Activated CD4-positive, alpha-beta T cell treated with anti-CD3 and anti-CD28 coated beads, Interleukin-2, amount 50 U/mL, for 24 hours (primary cell): ENCODE measurements around the gene PPY.
"Not testable (repeated sequence)": the region's sequence is repeated elsewhere in the genome, so short reads cannot be mapped to it uniquely, and the experiment has no call there.

Experiments used
- DNase-seq, 2 donors: peaks; one replicate each; pipeline ENCODE4 v3.0.0-alpha.2; 2020; ENCODE audit warnings: low read depth in 1 of 2, low spot score in 1 of 2

Gene PPY

GRCh38 chr17:43966276-43966675 lies 24.0 kb upstream of the PPY start:
- no peak for DNase-seq

- no peak for DNase-seq
These were observed 20.2 kb upstream of the PPY start for GRCh38 chr17:43962479-43962878.

- no peak for DNase-seq
These were observed 19.7 kb upstream of the PPY start for GRCh38 chr17:43961954-43962353.

GRCh38 chr17:43961292-43961691 lies 19.0 kb upstream of the PPY start:
- DNase-seq: not testable (repeated sequence)

GRCh38 chr17:43958748-43959352 lies 16.6 kb upstream of the PPY start:
- DNase-seq: no peak

- DNase-seq: no peak
These were observed 13.9 kb upstream of the PPY start for GRCh38 chr17:43956222-43956621.

GRCh38 chr17:43953746-43954145 lies 11.5 kb upstream of the PPY start, which contains the start of gene PYY:
PYY (minus strand) TSS chr17:43953940; CDS start chr17:43953483, 457 bp downstream.
- no peak for DNase-seq

GRCh38 chr17:43952724-43953666 lies 10.7 kb upstream of the PPY start:
- DNase-seq: no peak

- no peak for DNase-seq
These were observed 10.1 kb upstream of the PPY start for GRCh38 chr17:43952351-43952723.

GRCh38 chr17:43951750-43952149 lies 9.5 kb upstream of the PPY start:
- DNase-seq: no peak

- no peak for DNase-seq
These were observed 8.3 kb upstream of the PPY start for GRCh38 chr17:43950554-43950953.

GRCh38 chr17:43949781-43950180 lies 7.5 kb upstream of the PPY start:
- DNase-seq: no peak

GRCh38 chr17:43946781-43947180 lies 4.5 kb upstream of the PPY start:
- DNase-seq: no peak

- no peak for DNase-seq
These were observed 3.0 kb upstream of the PPY start for GRCh38 chr17:43945074-43945829.

GRCh38 chr17:43940630-43941029 lies 1.6 kb downstream of the PPY start:
- no peak for DNase-seq

- no peak for DNase-seq
These were observed 2.4 kb downstream of the PPY start for GRCh38 chr17:43939886-43940285.

- not testable (repeated sequence) for DNase-seq
These were observed 2.8 kb downstream of the PPY start for GRCh38 chr17:43939452-43939851.

GRCh38 chr17:43938838-43939182 lies 3.5 kb downstream of the PPY start:
- no peak for DNase-seq

- DNase-seq: no peak
These were observed 5.8 kb downstream of the PPY start for GRCh38 chr17:43936434-43936833.

GRCh38 chr17:43935926-43936261 lies 6.4 kb downstream of the PPY start:
- no peak for DNase-seq

GRCh38 chr17:43935204-43935925 lies 6.9 kb downstream of the PPY start:
- DNase-seq: no peak
